NB4 (cell line): ENCODE results near the gene HFE.

ENCODE experiments used
- MYC ChIP-seq: IDR thresholded peaks from 2 replicates; pipeline ENCODE4 v1.6.1; 2011; ENCODE audit warnings: low read depth, low read length
- POLR2A ChIP-seq: IDR thresholded peaks from 2 replicates; pipeline ENCODE4 v1.6.1; 2011; ENCODE audit warnings: mild to moderate bottlenecking; ENCODE audit not compliant: insufficient read length; ENCODE audit errors: extremely low read depth
- TF ChIP-seq, protein P1 (sequence below): IDR thresholded peaks from one replicate; pipeline ENCODE4 v1.5.1; 2012; ENCODE audit warnings: low read depth, low read length

GRCh38 chr6:26053992-26054780 is 33.0 kb upstream of the HFE start:
- TF ChIP-seq, protein P1, sequence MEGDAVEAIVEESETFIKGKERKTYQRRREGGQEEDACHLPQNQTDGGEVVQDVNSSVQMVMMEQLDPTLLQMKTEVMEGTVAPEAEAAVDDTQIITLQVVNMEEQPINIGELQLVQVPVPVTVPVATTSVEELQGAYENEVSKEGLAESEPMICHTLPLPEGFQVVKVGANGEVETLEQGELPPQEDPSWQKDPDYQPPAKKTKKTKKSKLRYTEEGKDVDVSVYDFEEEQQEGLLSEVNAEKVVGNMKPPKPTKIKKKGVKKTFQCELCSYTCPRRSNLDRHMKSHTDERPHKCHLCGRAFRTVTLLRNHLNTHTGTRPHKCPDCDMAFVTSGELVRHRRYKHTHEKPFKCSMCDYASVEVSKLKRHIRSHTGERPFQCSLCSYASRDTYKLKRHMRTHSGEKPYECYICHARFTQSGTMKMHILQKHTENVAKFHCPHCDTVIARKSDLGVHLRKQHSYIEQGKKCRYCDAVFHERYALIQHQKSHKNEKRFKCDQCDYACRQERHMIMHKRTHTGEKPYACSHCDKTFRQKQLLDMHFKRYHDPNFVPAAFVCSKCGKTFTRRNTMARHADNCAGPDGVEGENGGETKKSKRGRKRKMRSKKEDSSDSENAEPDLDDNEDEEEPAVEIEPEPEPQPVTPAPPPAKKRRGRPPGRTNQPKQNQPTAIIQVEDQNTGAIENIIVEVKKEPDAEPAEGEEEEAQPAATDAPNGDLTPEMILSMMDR: no peak
- TF ChIP-seq POLR2A (no peak), MYC (no peak)
